ENCODE measurements around the gene RAD21L1.
A peak's percentile ranks its signal among the peaks of the same experiment; 100 is the strongest.

RAD21L1 gene

GRCh38 chr20:1297486-1297885, 71.6 kb downstream of the RAD21L1 start:
- DNase-seq, result no peak

GRCh38 chr20:1298166-1298565, 72.3 kb downstream of the RAD21L1 start:
- no peak for DNase-seq

GRCh38 chr20:1298888-1299511, 73.2 kb downstream of the RAD21L1 start:
- DNase-seq, result no peak

GRCh38 chr20:1299522-1299921, 73.7 kb downstream of the RAD21L1 start:
- DNase-seq, result no peak

GRCh38 chr20:1300083-1300840, 74.4 kb downstream of the RAD21L1 start:
- no peak for DNase-seq

- DNase-seq, result no peak
Observed at GRCh38 chr20:1301031-1301529, 75.2 kb downstream of the RAD21L1 start.

- peak; percentile 63 for DNase-seq
Observed at GRCh38 chr20:1302685-1303541, 77.1 kb downstream of the RAD21L1 start.

GRCh38 chr20:1304710-1305515, 79.1 kb downstream of the RAD21L1 start:
- DNase-seq, result no peak

Measured in NCI-H2171 (cell line).